Mesenchymal stem cell (in vitro differentiated cells and primary cell): ENCODE results near the gene MTHFD1L.
"Not testable (repeated sequence)": the region's sequence is repeated elsewhere in the genome, so short reads cannot be mapped to it uniquely, and the experiment has no call there.

Source experiments
- DNase-seq: peaks from one replicate; pipeline ENCODE4 v3.0.0-alpha.2; 2013
- H2AFZ ChIP-seq: one replicate; pipeline ENCODE4 v1.6.1; 2013; ENCODE audit warnings: low read depth, mild to moderate bottlenecking, control low read depth, inconsistent platforms, low read length, moderate library complexity
- H2AK5ac ChIP-seq: 2 replicates; pipeline ENCODE4 v1.6.1; 2013; ENCODE audit warnings: low read length, moderate library complexity, mild to moderate bottlenecking, inconsistent platforms; ENCODE audit not compliant: severe bottlenecking
- H2BK120ac ChIP-seq: one replicate; pipeline ENCODE4 v1.6.1; 2013; ENCODE audit warnings: low read depth, mild to moderate bottlenecking, inconsistent platforms, low read length, moderate library complexity
- H2BK12ac ChIP-seq, 2 experiments: one replicate each; pipeline ENCODE4 v1.6.1; 2013; ENCODE audit warnings: inconsistent platforms in 2 of 2, low read length in 2 of 2, mild to moderate bottlenecking in 2 of 2, moderate library complexity in 2 of 2, control low read depth in 1 of 2
- H2BK15ac ChIP-seq: one replicate; pipeline ENCODE4 v1.6.1; 2013; ENCODE audit warnings: mild to moderate bottlenecking, low read depth, inconsistent platforms; ENCODE audit not compliant: poor library complexity, severe bottlenecking
- H2BK5ac ChIP-seq: 2 replicates; pipeline ENCODE4 v1.6.1; 2013; ENCODE audit warnings: low read depth, mild to moderate bottlenecking, low read length, control low read depth, inconsistent platforms; ENCODE audit not compliant: poor library complexity, severe bottlenecking
- H3K14ac ChIP-seq, 2 experiments: one replicate each; pipeline ENCODE4 v1.6.1; 2013; ENCODE audit warnings: inconsistent platforms in 2 of 2, low read length in 2 of 2, control low read depth in 1 of 2, mild to moderate bottlenecking in 1 of 2, moderate library complexity in 1 of 2
- H3K18ac ChIP-seq, 2 experiments: one replicate each; pipeline ENCODE4 v1.6.1; 2013; ENCODE audit warnings: inconsistent platforms in 2 of 2, low read length in 2 of 2, control low read depth in 1 of 2, low read depth in 1 of 2, mild to moderate bottlenecking in 1 of 2
- H3K23ac ChIP-seq, 2 experiments: one replicate each; pipeline ENCODE4 v1.6.1; 2013; ENCODE audit warnings: inconsistent platforms in 2 of 2, low read length in 2 of 2, mild to moderate bottlenecking in 2 of 2, moderate library complexity in 2 of 2, control low read depth in 1 of 2
- H3K27ac ChIP-seq: 2 replicates; pipeline ENCODE4 v1.5.1; 2013; ENCODE audit warnings: mild to moderate bottlenecking, moderate library complexity, low read length, control low read depth, inconsistent platforms; ENCODE audit not compliant: poor library complexity, severe bottlenecking
- H3K27me3 ChIP-seq, 2 experiments: 2 replicates each; pipeline versions ENCODE4 v1.6.1 to v1.7.0; 2013; ENCODE audit warnings: low read length in 2 of 2, mild to moderate bottlenecking in 2 of 2, moderate library complexity in 2 of 2, control low read depth in 1 of 2, inconsistent platforms in 1 of 2; ENCODE audit not compliant: control insufficient read depth in 1 of 2, insufficient read depth in 1 of 2
- H3K36me3 ChIP-seq, 2 experiments: 2 replicates each; pipeline versions ENCODE4 v1.6.1 to v1.7.0; 2013; ENCODE audit warnings: low read length in 2 of 2, control low read depth in 1 of 2, inconsistent platforms in 1 of 2, low read depth in 1 of 2, mild to moderate bottlenecking in 1 of 2; ENCODE audit not compliant: insufficient read depth in 2 of 2, control insufficient read depth in 1 of 2
- H3K4ac ChIP-seq, 2 experiments: one replicate each; pipeline ENCODE4 v1.6.1; 2013; ENCODE audit warnings: inconsistent platforms in 2 of 2, low read length in 2 of 2, mild to moderate bottlenecking in 2 of 2, moderate library complexity in 2 of 2, control low read depth in 1 of 2, low read depth in 1 of 2
- H3K4me1 ChIP-seq: 2 replicates; pipeline ENCODE4 v1.6.1; 2013; ENCODE audit warnings: low read depth, low read length, control low read depth; ENCODE audit not compliant: control insufficient read depth, insufficient read depth
- H3K4me2 ChIP-seq: 2 replicates; pipeline ENCODE4 v1.6.1; 2013; ENCODE audit warnings: low read length, mild to moderate bottlenecking, inconsistent platforms; ENCODE audit not compliant: poor library complexity, severe bottlenecking
- H3K4me3 ChIP-seq, 2 experiments: 2 replicates each; pipeline versions ENCODE4 v1.5.1 to v1.7.0; 2013; ENCODE audit warnings: low read length in 2 of 2, mild to moderate bottlenecking in 2 of 2, control low read depth in 1 of 2, low read depth in 1 of 2; ENCODE audit not compliant: insufficient read depth in 1 of 2
- H3K79me1 ChIP-seq: replicated peaks from 2 replicates; pipeline ENCODE4 v1.6.1; 2013; ENCODE audit warnings: mild to moderate bottlenecking, control low read depth, low read length, inconsistent platforms; ENCODE audit not compliant: poor library complexity, severe bottlenecking
- H3K9ac ChIP-seq: 2 replicates; pipeline ENCODE4 v1.7.0; 2013; ENCODE audit warnings: mild to moderate bottlenecking, low read length, moderate library complexity
- H3K9me3 ChIP-seq: 2 replicates; pipeline ENCODE4 v1.7.0; 2013; ENCODE audit warnings: mild to moderate bottlenecking, low read length; ENCODE audit not compliant: control insufficient read depth
- H4K8ac ChIP-seq: one replicate; pipeline ENCODE4 v1.6.1; 2013; ENCODE audit warnings: inconsistent platforms, mild to moderate bottlenecking, low read length, moderate library complexity
- H4K91ac ChIP-seq: one replicate; pipeline ENCODE4 v1.6.1; 2013; ENCODE audit warnings: mild to moderate bottlenecking, low read length, inconsistent platforms
- WGBS: methylation state at CpG from one replicate; pipeline ENCODE4 v1.1.7; 2013; ENCODE audit warnings: mixed read lengths; 5-methylcytosine and 5-hydroxymethylcytosine counted together

Gene MTHFD1L

GRCh38 chr6:151126417-151126724 is 260.9 kb downstream of the MTHFD1L start:
- H3K4me2 ChIP-seq: not testable (repeated sequence)

GRCh38 chr6:151127133-151127798 is 261.8 kb downstream of the MTHFD1L start:
- H2AFZ ChIP-seq, H3K18ac ChIP-seq, H3K14ac ChIP-seq, H3K4me2 ChIP-seq, H4K91ac ChIP-seq, H4K8ac ChIP-seq, H2BK15ac ChIP-seq, H3K4ac ChIP-seq, DNase-seq, H3K9me3 ChIP-seq, H3K79me1 ChIP-seq, H3K4me1 ChIP-seq, H3K23ac ChIP-seq, H2BK120ac ChIP-seq, H2BK12ac ChIP-seq, H2AK5ac ChIP-seq, H2BK5ac ChIP-seq, H3K36me3 ChIP-seq, H3K9ac ChIP-seq, H3K27me3 ChIP-seq, H3K27ac ChIP-seq, H3K4me3 ChIP-seq: not testable (repeated sequence)
- 100% methylated on average over 2 of the region's 5 CpGs for WGBS

More at GRCh38 chr6:151126417-151126724, 260.9 kb downstream of the MTHFD1L start:
- H3K27me3 ChIP-seq, H3K4me3 ChIP-seq, DNase-seq, H3K14ac ChIP-seq, H3K79me1 ChIP-seq, H3K27ac ChIP-seq, H3K4ac ChIP-seq, H2BK120ac ChIP-seq, H3K36me3 ChIP-seq, H4K8ac ChIP-seq, H3K9me3 ChIP-seq, H3K4me1 ChIP-seq, H2AFZ ChIP-seq, H3K23ac ChIP-seq, H3K9ac ChIP-seq, H2BK5ac ChIP-seq, H2BK15ac ChIP-seq, H2AK5ac ChIP-seq, H4K91ac ChIP-seq: not testable (repeated sequence)
- 73% methylated on average over 1 of the region's 4 CpGs for WGBS
- H3K18ac ChIP-seq: peak overlapping the region; percentile 35 to 40
- peak overlapping the region in 1 of 2 experiments; percentile 63 for H2BK12ac ChIP-seq

GRCh38 chr6:151128763-151129370 is 263.4 kb downstream of the MTHFD1L start:
- Histone ChIP-seq H2BK120ac (no peak overlapping the region), H3K27ac (no peak overlapping the region), H3K4me1 (no peaks in the 10 kb centered on the region), H2BK12ac (no peak overlapping the region), H4K91ac (no peak overlapping the region), H3K9ac (no peak overlapping the region), H3K18ac (peak overlapping the region in 1 of 2 experiments; percentile 48), H3K4ac (no peak overlapping the region), H2AFZ (no peak overlapping the region), H3K23ac (no peak overlapping the region), H3K4me3 (no peak overlapping the region), H3K4me2 (no peak overlapping the region), H2BK5ac (no peak overlapping the region), H3K9me3 (peaks cover 6% of the 10 kb centered on the region), H3K27me3 (no peaks in the 10 kb centered on the region), H3K36me3 (no peaks in the 10 kb centered on the region), H3K14ac (no peak overlapping the region), H2AK5ac (no peak overlapping the region), H3K79me1 (no peaks in the 10 kb centered on the region), H2BK15ac (no peak overlapping the region), H4K8ac (no peak overlapping the region)
- no peak for DNase-seq
- WGBS: 89% methylated on average over 5 of the region's 5 CpGs

GRCh38 chr6:151130329-151130728 is 264.8 kb downstream of the MTHFD1L start:
- Histone ChIP-seq H2BK120ac (no peak overlapping the region), H3K4me2 (no peak overlapping the region), H2BK12ac (peak overlapping the region in 1 of 2 experiments; percentile 7), H2AK5ac (no peak overlapping the region), H3K14ac (no peak overlapping the region), H3K79me1 (no peaks in the 10 kb centered on the region), H3K4ac (no peak overlapping the region), H2BK5ac (no peak overlapping the region), H3K23ac (no peak overlapping the region), H3K18ac (no peak overlapping the region), H3K27ac (no peak overlapping the region), H3K9me3 (peaks cover 6% of the 10 kb centered on the region), H3K4me1 (no peaks in the 10 kb centered on the region), H3K9ac (no peak overlapping the region), H2BK15ac (no peak overlapping the region), H4K91ac (no peak overlapping the region), H3K27me3 (no peaks in the 10 kb centered on the region), H3K4me3 (no peak overlapping the region), H4K8ac (no peak overlapping the region), H2AFZ (no peak overlapping the region), H3K36me3 (no peaks in the 10 kb centered on the region)
- no peak for DNase-seq
- WGBS: 89% methylated on average over 6 of the region's 6 CpGs
